Measurements from ENCODE around the gene CLASRP.

The CLASRP gene

GRCh38 chr19:45100201-45100600, 61.4 kb downstream of the CLASRP start:
- no peak overlapping the region for H3K4me2 ChIP-seq (ENCODE audit: low read length)
- H3K79me2 ChIP-seq (ENCODE audit: low read length): peaks cover 95% of the 10 kb centered on the region
- no peaks in the 10 kb centered on the region for H3K4me1 ChIP-seq (ENCODE audit: low read length)
- H3K27ac ChIP-seq (ENCODE audit: low read length): no peak overlapping the region
- H4K20me1 ChIP-seq (ENCODE audit: insufficient read depth, low read length): peaks cover 91% of the 10 kb centered on the region
- no peak for TF ChIP-seq CTCF (IDR thresholded peaks at IDR 0.05; ENCODE audit: low read depth, low read length)
- no peak overlapping the region for H2AFZ ChIP-seq (ENCODE audit: low read depth, low read length)
- H3K9ac ChIP-seq (ENCODE audit: low read length): no peak overlapping the region
- no peaks in the 10 kb centered on the region for H3K36me3 ChIP-seq (replicated peaks; ENCODE audit: low read depth, low read length)
- H3K4me3 ChIP-seq (ENCODE audit: low read length): no peak overlapping the region
- H3K9me3 ChIP-seq (ENCODE audit: insufficient read depth, low read length): no peaks in the 10 kb centered on the region
- H3K27me3 ChIP-seq (ENCODE audit: low read depth, low read length): no peaks in the 10 kb centered on the region

GRCh38 chr19:45100846-45101252, 62.0 kb downstream of the CLASRP start:
- Histone ChIP-seq H3K79me2 (ENCODE audit: low read length) (peaks cover 95% of the 10 kb centered on the region), H3K27me3 (ENCODE audit: low read depth, low read length) (no peaks in the 10 kb centered on the region), H3K4me3 (ENCODE audit: low read length) (no peak overlapping the region), H3K9ac (ENCODE audit: low read length) (no peak overlapping the region), H3K27ac (ENCODE audit: low read length) (no peak overlapping the region), H3K36me3 (replicated peaks; ENCODE audit: low read depth, low read length) (no peaks in the 10 kb centered on the region), H3K4me1 (ENCODE audit: low read length) (no peaks in the 10 kb centered on the region), H4K20me1 (ENCODE audit: insufficient read depth, low read length) (peaks cover 91% of the 10 kb centered on the region), H2AFZ (ENCODE audit: low read depth, low read length) (no peak overlapping the region), H3K4me2 (ENCODE audit: low read length) (no peak overlapping the region), H3K9me3 (ENCODE audit: insufficient read depth, low read length) (no peaks in the 10 kb centered on the region)
- TF ChIP-seq EZH2phosphoT487 (IDR thresholded peaks at IDR 0.05; ENCODE audit: low read depth): no peak
- no peak for TF ChIP-seq CTCF (IDR thresholded peaks at IDR 0.05; ENCODE audit: low read depth, low read length)

- H3K27ac ChIP-seq (ENCODE audit: low read length): no peak overlapping the region
Measured at GRCh38 chr19:45101806-45102205, 63.0 kb downstream of the CLASRP start.

GRCh38 chr19:45102481-45102880, 63.6 kb downstream of the CLASRP start:
- H3K4me2 ChIP-seq (ENCODE audit: low read length): no peak overlapping the region
- peaks cover 76% of the 10 kb centered on the region for H4K20me1 ChIP-seq (ENCODE audit: insufficient read depth, low read length)

More at GRCh38 chr19:45101806-45102205, 63.0 kb downstream of the CLASRP start:
- no peaks in the 10 kb centered on the region for H3K4me1 ChIP-seq (ENCODE audit: low read length)
- H2AFZ ChIP-seq (ENCODE audit: low read depth, low read length): no peak overlapping the region
- no peak overlapping the region for H3K4me2 ChIP-seq (ENCODE audit: low read length)
- no peak overlapping the region for H3K9ac ChIP-seq (ENCODE audit: low read length)
- no peak for TF ChIP-seq EZH2phosphoT487 (IDR thresholded peaks at IDR 0.05; ENCODE audit: low read depth)
- no peak for TF ChIP-seq CTCF (IDR thresholded peaks at IDR 0.05; ENCODE audit: low read depth, low read length)
- H3K4me3 ChIP-seq (ENCODE audit: low read length): no peak overlapping the region
- H3K9me3 ChIP-seq (ENCODE audit: insufficient read depth, low read length): no peaks in the 10 kb centered on the region
- peaks cover 91% of the 10 kb centered on the region for H3K79me2 ChIP-seq (ENCODE audit: low read length)
- H3K36me3 ChIP-seq (replicated peaks; ENCODE audit: low read depth, low read length): no peaks in the 10 kb centered on the region
- H3K27me3 ChIP-seq (ENCODE audit: low read depth, low read length): no peaks in the 10 kb centered on the region
- H4K20me1 ChIP-seq (ENCODE audit: insufficient read depth, low read length): peaks cover 83% of the 10 kb centered on the region

More at GRCh38 chr19:45102481-45102880, 63.6 kb downstream of the CLASRP start:
- H3K36me3 ChIP-seq (replicated peaks; ENCODE audit: low read depth, low read length): no peaks in the 10 kb centered on the region
- H3K4me3 ChIP-seq (ENCODE audit: low read length): no peak overlapping the region
- H2AFZ ChIP-seq (ENCODE audit: low read depth, low read length): no peak overlapping the region
- no peak overlapping the region for H3K27ac ChIP-seq (ENCODE audit: low read length)
- H3K9ac ChIP-seq (ENCODE audit: low read length): no peak overlapping the region
- TF ChIP-seq EZH2phosphoT487 (IDR thresholded peaks at IDR 0.05; ENCODE audit: low read depth) (no peak), CTCF (IDR thresholded peaks at IDR 0.05; ENCODE audit: low read depth, low read length) (no peak)
- H3K4me1 ChIP-seq (ENCODE audit: low read length): no peaks in the 10 kb centered on the region
- H3K79me2 ChIP-seq (ENCODE audit: low read length): peaks cover 88% of the 10 kb centered on the region
- no peaks in the 10 kb centered on the region for H3K27me3 ChIP-seq (ENCODE audit: low read depth, low read length)
- no peaks in the 10 kb centered on the region for H3K9me3 ChIP-seq (ENCODE audit: insufficient read depth, low read length)
